ENCODE measurements around the gene SUPT20HL2. TPM values are rescaled to one million over a fixed set of nuclear protein-coding genes. Genes with fewer than 3 reads are reported as not detected.
"Not testable (repeated sequence)": the region's sequence is repeated elsewhere in the genome, so short reads cannot be mapped to it uniquely, and the experiment has no call there.

The SUPT20HL2 gene
- not detected for total RNA-seq

DNA sequence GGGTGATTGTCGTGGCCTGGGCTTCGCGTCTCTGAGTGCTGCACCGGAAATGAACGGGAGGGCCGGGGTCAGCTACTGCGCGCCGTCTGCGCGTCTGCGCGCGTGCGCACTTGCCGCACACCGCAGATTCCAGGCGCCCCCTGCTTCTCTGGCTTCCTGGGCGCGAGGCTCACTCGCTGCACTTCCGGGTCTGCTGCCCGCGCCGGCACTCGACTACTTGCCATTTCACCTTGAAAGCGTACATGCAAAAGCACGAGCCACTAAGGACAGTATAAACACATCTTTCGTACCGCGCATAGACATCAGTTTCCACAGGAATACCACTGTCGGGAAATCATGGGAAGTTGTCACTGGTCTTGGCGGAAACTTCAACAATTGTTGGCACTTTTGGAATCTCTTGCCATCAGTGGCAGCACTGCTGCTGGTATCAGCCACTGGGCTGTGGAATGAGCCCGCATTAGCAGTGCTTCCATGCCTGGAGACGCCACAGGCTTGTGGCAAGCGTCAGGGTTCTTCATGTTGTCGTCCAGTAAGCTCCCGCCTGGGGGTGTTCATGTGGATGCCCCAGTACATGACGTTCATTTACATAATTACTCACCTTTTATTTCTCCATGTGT, at the start of gene SUPT20HL2:
Gene SUPT20HL2, minus strand, starts transcription at position 51 of the 617 bp plus-strand sequence. CDS start 754 bp downstream, outside the sequence.
- Histone ChIP-seq H3K9me3 (no peaks in the 10 kb centered on the region), H3K4me1 (no peaks in the 10 kb centered on the region), H3K4me3 (no peak within 1 kb of the TSS), H3K36me3 (no peaks in the 10 kb centered on the region), H3K27ac (no peak within 1 kb of the TSS), H3K27me3 (no peaks in the 10 kb centered on the region)
- TF ChIP-seq POLR2AphosphoS5 (IDR thresholded peaks at IDR 0.05), result no peak
- TF ChIP-seq POLR2A (IDR thresholded peaks at IDR 0.05), result no peak
- no peak for TF ChIP-seq EP300 (IDR thresholded peaks at IDR 0.05)
- TF ChIP-seq, protein P1, sequence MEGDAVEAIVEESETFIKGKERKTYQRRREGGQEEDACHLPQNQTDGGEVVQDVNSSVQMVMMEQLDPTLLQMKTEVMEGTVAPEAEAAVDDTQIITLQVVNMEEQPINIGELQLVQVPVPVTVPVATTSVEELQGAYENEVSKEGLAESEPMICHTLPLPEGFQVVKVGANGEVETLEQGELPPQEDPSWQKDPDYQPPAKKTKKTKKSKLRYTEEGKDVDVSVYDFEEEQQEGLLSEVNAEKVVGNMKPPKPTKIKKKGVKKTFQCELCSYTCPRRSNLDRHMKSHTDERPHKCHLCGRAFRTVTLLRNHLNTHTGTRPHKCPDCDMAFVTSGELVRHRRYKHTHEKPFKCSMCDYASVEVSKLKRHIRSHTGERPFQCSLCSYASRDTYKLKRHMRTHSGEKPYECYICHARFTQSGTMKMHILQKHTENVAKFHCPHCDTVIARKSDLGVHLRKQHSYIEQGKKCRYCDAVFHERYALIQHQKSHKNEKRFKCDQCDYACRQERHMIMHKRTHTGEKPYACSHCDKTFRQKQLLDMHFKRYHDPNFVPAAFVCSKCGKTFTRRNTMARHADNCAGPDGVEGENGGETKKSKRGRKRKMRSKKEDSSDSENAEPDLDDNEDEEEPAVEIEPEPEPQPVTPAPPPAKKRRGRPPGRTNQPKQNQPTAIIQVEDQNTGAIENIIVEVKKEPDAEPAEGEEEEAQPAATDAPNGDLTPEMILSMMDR (IDR thresholded peaks at IDR 0.05), result no peak
- no peak for ATAC-seq
- WGBS, 2 donors (ENCODE audit: low coverage in 1 of 2), result no CpG with 5 or more reads among the region's 39 CpGs

DNA sequence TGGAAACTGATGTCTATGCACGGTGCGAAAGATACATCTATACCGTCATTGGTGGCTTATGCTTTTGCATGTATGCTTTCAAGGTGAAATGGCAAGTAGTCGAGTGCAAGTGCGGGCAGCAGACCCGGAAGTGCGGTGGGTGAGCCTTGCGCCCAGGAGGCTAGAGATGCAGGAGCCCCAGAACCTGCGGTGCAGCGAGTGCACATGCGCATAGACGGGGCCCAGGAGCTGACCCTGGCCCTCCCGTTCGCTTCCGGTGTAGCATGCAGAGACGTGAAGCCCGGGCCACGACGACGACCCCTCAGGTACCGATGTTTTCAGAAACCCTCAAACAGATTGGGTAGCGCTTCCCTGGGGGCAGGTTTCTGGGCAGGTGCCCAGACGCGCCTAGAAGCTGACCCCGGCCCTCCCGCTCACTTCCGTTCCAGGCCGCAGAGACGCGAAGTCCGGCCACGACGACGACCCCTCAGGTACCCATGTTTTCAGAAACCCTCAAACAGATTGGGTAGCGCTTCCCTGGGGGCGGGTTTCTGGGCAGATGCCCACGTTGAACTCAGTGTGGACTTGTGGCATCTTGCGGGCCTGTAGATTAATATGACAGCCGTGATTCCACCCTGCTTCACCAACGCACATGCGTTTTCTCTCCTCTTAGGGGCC, 48.3 kb upstream of the SUPT20HL2 start:
- not testable (repeated sequence) for H3K4me1 ChIP-seq, H3K27me3 ChIP-seq, H3K36me3 ChIP-seq, ATAC-seq, H3K4me3 ChIP-seq, H3K27ac ChIP-seq, H3K9me3 ChIP-seq
- 86 to 100% methylated on average over 1 to 14 of the region's 41 CpGs for WGBS, 2 donors (ENCODE audit: low coverage in 1 of 2)

DNA sequence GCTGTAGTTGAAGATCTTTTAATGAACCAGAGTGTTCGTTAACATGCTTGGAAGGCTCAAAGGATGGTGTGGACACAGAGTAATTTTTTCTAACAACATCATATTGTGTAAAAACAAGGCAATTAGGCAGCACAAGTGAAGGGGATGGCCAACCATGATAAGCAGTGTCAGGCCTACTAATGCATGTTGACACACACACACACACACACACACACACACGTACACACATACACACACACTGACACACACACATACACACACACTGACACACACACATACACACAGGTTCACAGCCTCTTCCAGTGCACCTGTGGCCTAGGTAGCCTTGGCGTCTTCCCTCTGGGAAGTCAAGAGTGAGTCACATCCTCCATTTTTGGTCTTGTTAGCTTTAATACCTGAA, 46.4 kb upstream of the SUPT20HL2 start, which contains the start of gene SUPT20HL1:
Gene SUPT20HL1, plus strand, starts transcription at position 368 of the 400 bp plus-strand sequence. CDS start 2,122 bp downstream, outside the sequence.
- no peak for ATAC-seq
- WGBS, 2 donors (ENCODE audit: low coverage in 1 of 2), result 89% methylated on average over 3 of the region's 3 CpGs; no CpG with 5 or more reads in 1 of the 2 donors
- H3K36me3 ChIP-seq, result no peaks in the 10 kb centered on the region
- TF ChIP-seq POLR2AphosphoS5 (IDR thresholded peaks at IDR 0.05) (no peak), POLR2A (IDR thresholded peaks at IDR 0.05) (no peak), EP300 (IDR thresholded peaks at IDR 0.05) (no peak)
- TF ChIP-seq, protein P1 (IDR thresholded peaks at IDR 0.05), result no peak
- no peaks in the 10 kb centered on the region for H3K27me3 ChIP-seq
- no peak within 1 kb of the TSS for H3K4me3 ChIP-seq
- H3K27ac ChIP-seq, result no peak within 1 kb of the TSS
- H3K9me3 ChIP-seq, result no peaks in the 10 kb centered on the region
- H3K4me1 ChIP-seq, result no peaks in the 10 kb centered on the region

DNA sequence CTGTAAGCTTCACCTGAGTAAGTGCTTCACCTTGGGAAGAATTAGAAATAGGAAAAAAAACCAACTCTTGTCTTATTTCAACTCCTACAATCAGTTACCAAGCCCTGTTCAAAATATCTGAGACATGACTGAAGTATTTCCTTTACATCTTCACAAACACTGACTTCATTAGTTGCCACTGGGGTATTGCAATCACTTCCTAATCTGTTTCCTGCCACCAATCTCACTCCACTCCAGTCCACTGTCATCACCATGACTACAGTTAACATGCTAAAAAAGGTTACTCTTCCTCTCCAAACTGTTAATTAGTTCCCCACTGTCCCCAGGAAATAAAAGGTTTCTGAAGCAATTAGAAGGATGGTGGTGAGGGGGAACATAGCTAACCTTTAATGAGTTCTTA, 43.2 kb upstream of the SUPT20HL2 start:
- TF ChIP-seq EP300 (IDR thresholded peaks at IDR 0.05), result no peak
- TF ChIP-seq POLR2A (IDR thresholded peaks at IDR 0.05), result no peak
- TF ChIP-seq POLR2AphosphoS5 (IDR thresholded peaks at IDR 0.05), result no peak
- TF ChIP-seq, protein P1 (IDR thresholded peaks at IDR 0.05), result no peak
- Histone ChIP-seq H3K36me3 (no peaks in the 10 kb centered on the region), H3K9me3 (no peaks in the 10 kb centered on the region), H3K4me1 (no peaks in the 10 kb centered on the region), H3K27ac (no peak overlapping the region), H3K27me3 (no peaks in the 10 kb centered on the region), H3K4me3 (no peak overlapping the region)
- no peak for ATAC-seq

DNA sequence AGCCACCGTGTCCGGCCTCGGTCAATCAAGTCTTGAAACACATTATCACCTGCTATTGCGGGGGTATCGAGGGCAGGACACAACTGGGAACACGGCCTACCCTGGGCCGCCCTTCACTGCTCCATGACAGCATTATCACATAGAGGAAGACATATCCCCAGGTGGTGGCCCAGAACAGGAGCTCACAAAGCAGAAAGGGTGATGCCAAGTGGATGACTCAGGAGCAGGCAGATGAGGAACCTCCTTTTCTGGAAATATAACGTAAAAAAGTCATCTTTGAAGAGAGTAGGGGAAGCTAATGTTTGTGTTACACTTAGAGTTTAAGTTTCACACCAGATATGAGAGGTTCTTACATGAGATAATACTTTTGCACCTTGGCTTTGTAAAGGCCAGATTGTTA, 41.2 kb upstream of the SUPT20HL2 start:
- H3K27ac ChIP-seq, result no peak overlapping the region
- H3K4me3 ChIP-seq, result no peak overlapping the region
- H3K36me3 ChIP-seq, result no peaks in the 10 kb centered on the region
- WGBS, 2 donors (ENCODE audit: low coverage in 1 of 2), result 85% methylated on average over 8 of the region's 8 CpGs; no CpG with 5 or more reads in 1 of the 2 donors
- H3K9me3 ChIP-seq, result no peaks in the 10 kb centered on the region
- TF ChIP-seq POLR2AphosphoS5 (IDR thresholded peaks at IDR 0.05) (no peak), POLR2A (IDR thresholded peaks at IDR 0.05) (no peak), EP300 (IDR thresholded peaks at IDR 0.05) (no peak)
- TF ChIP-seq, protein P1 (IDR thresholded peaks at IDR 0.05), result no peak
- no peaks in the 10 kb centered on the region for H3K4me1 ChIP-seq
- no peak for ATAC-seq
- H3K27me3 ChIP-seq, result no peaks in the 10 kb centered on the region

Measured in gastroesophageal sphincter (tissue), 4 donors.